Bronchial epithelial cell (primary cell): ENCODE results near the gene RHBDF2. TPM values are rescaled to one million over a fixed set of nuclear protein-coding genes. Genes with fewer than 3 reads are reported as not detected.
A peak's percentile ranks its signal among the peaks of the same experiment; 100 is the strongest.
"Not testable (repeated sequence)": the region's sequence is repeated elsewhere in the genome, so short reads cannot be mapped to it uniquely, and the experiment has no call there.

Source experiments
- DNase-seq: peaks from one replicate; pipeline ENCODE4 v3.0.0-alpha.2; 2010; ENCODE audit warnings: low read depth
- FAIRE-seq: peaks from 2 replicates; lab custom pipeline; 2011; peaks lifted over from hg19 to GRCh38; lab: Jason Lieb, UNC
- H3K27me3 ChIP-seq: 2 replicates; pipeline ENCODE4 v1.5.1; 2011; ENCODE audit warnings: low read length; ENCODE audit not compliant: control insufficient read depth, insufficient read depth
- H3K36me3 ChIP-seq: 2 replicates; pipeline ENCODE4 v1.5.1; 2011; ENCODE audit warnings: low read length; ENCODE audit not compliant: control insufficient read depth, insufficient read depth
- H3K4me3 ChIP-seq: 2 replicates; pipeline ENCODE4 v1.5.1; 2011; ENCODE audit warnings: mild to moderate bottlenecking, low read depth, low read length, control low read depth
- CTCF ChIP-seq: IDR thresholded peaks from 2 replicates; pipeline ENCODE4 v1.5.1; 2011; ENCODE audit warnings: mild to moderate bottlenecking, moderate library complexity, low read length, control low read depth, inconsistent platforms; ENCODE audit not compliant: insufficient read depth, severe bottlenecking
- total RNA-seq: library from RNA; depleted of rRNA; stranded (reverse); fragments of >200 nt; gene quantifications from 2 replicates; pipeline ENCODE4 v1.2.1, GENCODE V29; 2014

The RHBDF2 gene
- total RNA-seq, 1 donor from 2014 or later: 10.8 TPM

- no peak for TF ChIP-seq CTCF
- Histone ChIP-seq H3K4me3 (no peak overlapping the region), H3K36me3 (no peaks in the 10 kb centered on the region), H3K27me3 (peaks cover 3% of the 10 kb centered on the region)
- DNase-seq (no peak), FAIRE-seq (no peak)
Observed at GRCh38 chr17:76512366-76513305, 11.4 kb upstream of the RHBDF2 start.

GRCh38 chr17:76511668-76512365, 10.6 kb upstream of the RHBDF2 start:
- DNase-seq (no peak), FAIRE-seq (no peak)
- Histone ChIP-seq H3K36me3 (no peaks in the 10 kb centered on the region), H3K4me3 (no peak overlapping the region), H3K27me3 (peaks cover 4% of the 10 kb centered on the region)
- no peak for TF ChIP-seq CTCF

- Histone ChIP-seq H3K36me3 (no peaks in the 10 kb centered on the region), H3K27me3 (peaks cover 4% of the 10 kb centered on the region), H3K4me3 (no peak overlapping the region)
- DNase-seq (no peak), FAIRE-seq (no peak)
- TF ChIP-seq CTCF: no peak
Observed at GRCh38 chr17:76510831-76511244, 9.6 kb upstream of the RHBDF2 start.

GRCh38 chr17:76508472-76509063, 7.3 kb upstream of the RHBDF2 start:
- H3K36me3 ChIP-seq, FAIRE-seq, H3K27me3 ChIP-seq, DNase-seq, H3K4me3 ChIP-seq: not testable (repeated sequence)

- Histone ChIP-seq H3K4me3 (no peak overlapping the region), H3K36me3 (no peaks in the 10 kb centered on the region), H3K27me3 (peaks cover 4% of the 10 kb centered on the region)
- DNase-seq (peak; percentile 43), FAIRE-seq (no peak)
- TF ChIP-seq CTCF: peak; percentile 93
Observed at GRCh38 chr17:76506408-76507345, 5.5 kb upstream of the RHBDF2 start.
